SH-SY5Y (cell line): ENCODE measurements around the gene ZNF598.

Experiments
- GATA2 ChIP-seq: IDR thresholded peaks from 2 replicates; pipeline ENCODE4 v1.6.1; 2011; ENCODE audit warnings: mild to moderate bottlenecking, low read depth, low read length
- GATA3 ChIP-seq: IDR thresholded peaks from 2 replicates; pipeline ENCODE4 v1.6.1; 2011; ENCODE audit warnings: low read depth, mild to moderate bottlenecking, low read length, moderate library complexity

ZNF598 gene

DNA sequence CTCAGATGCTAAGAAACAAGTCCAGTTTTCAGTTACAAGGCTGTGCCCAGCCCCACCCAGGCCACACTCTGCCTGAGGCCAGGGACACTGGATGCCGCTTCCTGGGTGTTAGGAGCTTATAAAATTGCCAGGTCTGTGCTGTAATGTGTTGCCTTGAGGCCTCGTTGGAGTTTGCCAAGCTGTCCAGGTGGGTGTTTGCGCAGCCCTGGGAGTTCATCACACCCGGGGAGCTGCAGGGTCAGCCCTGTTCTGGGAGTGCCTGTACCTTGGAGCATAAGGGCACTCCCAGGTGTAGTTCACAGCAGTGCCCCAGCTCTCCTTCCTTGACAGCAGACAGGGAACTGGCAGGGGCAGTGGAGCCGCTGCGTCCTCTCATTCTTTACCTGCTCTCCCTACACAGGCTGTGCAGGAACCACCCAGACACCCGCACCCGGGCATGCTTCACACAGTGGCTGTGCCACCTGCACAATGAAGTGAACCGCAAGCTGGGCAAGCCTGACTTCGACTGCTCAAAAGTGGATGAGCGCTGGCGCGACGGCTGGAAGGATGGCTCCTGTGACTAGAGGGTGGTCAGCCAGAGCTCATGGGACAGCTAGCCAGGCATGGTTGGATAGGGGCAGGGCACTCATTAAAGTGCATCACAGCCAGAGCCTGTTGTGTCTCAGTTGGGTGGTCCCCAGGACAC is 24.0 kb downstream of the ZNF598 start:
- TF ChIP-seq GATA3 (no peak), GATA2 (no peak)

DNA sequence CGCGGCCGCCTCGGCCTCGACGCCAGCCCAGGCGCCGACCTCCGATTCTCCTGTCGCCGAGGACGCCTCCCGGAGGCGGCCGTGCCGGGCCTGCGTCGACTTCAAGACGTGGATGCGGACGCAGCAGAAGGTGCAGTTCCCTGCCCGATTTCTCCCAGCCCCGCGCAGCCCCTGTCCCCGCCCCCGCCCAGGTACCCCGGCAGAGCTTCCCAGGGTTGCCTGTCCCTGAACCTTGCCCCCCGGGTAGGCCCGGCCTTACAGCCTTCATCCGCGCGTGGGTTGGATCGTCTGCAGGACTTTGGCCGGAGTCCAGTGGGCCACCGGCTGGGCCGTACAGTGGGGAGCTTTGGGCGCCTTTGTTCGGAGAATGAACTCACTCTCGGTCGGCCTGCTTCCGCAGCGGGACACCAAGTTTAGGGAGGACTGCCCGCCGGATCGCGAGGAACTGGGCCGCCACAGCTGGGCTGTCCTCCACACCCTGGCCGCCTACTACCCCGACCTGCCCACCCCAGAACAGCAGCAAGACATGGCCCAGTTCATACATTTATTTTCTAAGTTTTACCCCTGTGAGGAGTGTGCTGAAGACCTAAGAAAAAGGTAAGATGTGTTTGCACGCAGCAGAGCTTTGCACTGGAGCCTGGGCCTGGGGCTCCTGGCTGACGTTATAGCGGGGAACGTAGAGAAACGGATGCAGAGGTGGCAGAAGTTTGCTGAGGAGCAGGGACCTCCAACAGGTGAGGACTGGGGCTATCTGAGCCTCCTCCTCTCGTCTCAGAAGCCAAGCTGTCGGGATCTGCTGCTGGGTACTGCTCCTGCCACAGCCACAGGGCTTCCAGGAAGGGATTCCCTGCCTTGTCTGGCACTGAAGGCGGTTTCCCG is 25.0 kb downstream of the ZNF598 start:
- TF ChIP-seq GATA2: no peak

DNA sequence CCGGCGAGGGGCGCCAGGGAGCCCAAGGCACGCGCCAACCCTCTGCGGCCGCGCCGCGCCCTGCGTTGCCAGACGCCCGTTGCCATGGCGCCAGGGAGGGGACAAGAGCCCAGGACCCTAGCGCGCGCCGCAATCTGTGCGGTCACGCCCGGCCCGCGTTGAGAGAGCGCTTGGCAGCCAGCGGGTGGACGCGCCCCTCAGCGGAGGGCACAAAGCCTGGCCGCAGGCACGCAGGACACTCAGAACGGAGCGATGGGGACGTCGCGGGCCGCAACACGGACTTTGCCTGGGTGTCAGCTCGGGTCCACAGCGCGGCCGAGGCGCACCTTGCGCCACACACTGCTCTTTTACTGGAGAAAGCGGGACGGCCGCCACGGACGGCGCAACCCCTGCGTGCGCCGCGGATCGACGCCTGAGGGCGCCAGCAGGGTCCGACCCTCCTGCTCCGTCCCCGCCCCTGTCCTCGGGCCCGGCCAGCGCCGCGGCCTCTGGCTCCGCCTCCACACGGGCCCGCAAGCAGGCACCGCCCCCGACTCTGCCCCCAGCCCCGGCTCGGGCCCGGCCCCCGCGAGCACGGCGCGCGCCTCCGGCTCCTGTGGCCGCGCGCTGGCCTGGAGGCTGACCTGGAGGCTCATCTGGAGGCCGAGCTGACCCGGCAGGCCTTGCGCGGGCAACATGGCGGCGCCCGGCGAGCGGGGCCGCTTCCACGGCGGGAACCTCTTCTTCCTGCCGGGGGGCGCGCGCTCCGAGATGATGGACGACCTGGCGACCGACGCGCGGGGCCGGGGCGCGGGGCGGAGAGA is 25.9 kb downstream of the ZNF598 start, which contains the start of gene GFER:
Gene GFER (plus strand): TSS at position 650 of the 803 bp plus-strand sequence. CDS start 26 bp downstream, at position 676.
- TF ChIP-seq GATA3: no peak
- no peak for TF ChIP-seq GATA2

DNA sequence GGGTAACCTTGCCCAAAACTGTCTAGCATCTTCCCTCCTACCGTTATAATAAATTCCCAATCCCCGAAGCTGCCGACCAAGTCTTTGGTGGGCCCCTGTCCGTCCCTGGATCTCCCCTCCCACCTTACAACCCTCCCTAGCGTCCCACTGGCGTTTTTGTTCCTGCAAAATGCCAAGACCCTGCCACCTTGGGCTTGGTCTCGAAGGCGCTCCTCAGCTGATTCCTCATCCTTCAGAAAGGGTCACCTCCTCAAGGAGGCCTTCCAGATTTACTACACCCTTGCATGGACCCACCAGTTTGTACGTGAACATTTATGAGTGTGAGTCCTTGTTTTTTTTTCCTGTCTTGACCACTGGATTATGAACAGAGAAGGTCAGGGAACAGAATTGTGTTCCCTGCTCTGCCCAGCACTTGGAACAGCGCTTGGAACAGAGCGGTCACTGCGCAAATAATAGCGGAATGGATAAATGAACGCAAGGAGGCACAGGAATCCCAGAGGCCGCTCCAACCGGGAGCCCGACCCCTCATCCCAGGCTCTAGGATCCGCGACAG is 26.6 kb downstream of the ZNF598 start:
- TF ChIP-seq GATA3 (no peak), GATA2 (no peak)

DNA sequence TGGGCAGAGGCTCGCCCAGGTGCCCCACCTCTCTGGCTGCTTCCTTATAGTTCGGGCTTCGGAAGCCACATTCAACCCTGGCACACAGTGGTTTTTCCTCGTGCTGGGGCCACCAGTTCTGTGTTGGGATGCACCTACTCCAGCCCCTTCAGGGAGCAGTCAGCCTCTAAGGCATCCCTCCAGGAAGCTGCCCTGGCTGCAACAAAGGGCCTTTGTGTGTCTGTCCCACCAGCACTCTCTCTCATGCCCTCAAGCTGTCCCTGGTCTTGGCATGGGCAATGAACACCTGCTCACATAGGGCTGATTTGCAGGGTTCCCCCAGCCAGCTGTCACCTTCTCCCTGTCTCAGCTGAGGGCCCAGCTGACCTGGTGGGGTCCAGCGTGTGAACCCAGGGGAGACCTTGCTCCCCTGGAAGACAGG is 27.6 kb downstream of the ZNF598 start:
- no peak for TF ChIP-seq GATA3
- no peak for TF ChIP-seq GATA2

DNA sequence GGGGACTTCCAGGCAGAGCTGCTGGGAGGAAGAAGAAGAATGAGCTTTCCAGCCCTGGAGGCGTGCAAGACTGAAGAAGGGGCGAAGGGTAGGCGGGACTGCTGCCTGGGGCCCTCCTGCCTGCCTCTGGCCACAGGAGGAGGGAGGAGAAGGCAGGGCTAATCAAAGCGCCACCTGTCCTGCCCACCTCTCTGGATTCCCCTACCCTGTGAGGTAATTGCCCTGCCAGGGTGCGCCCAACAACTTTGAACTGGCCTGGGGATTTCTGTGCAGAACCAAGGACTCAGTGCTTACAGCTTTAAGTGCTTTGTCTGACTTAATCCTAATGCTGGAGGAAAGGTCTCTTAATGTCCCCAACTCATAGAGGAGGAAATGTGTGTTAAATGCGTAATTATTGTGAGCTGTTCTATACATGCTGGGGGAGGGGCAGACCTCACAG is 28.2 kb downstream of the ZNF598 start, which contains the start of gene NOXO1:
Gene NOXO1 (minus strand): TSS at position 72 of the 439 bp plus-strand sequence. CDS start 290 bp downstream, outside the sequence.
- TF ChIP-seq GATA3: no peak
- no peak for TF ChIP-seq GATA2

DNA sequence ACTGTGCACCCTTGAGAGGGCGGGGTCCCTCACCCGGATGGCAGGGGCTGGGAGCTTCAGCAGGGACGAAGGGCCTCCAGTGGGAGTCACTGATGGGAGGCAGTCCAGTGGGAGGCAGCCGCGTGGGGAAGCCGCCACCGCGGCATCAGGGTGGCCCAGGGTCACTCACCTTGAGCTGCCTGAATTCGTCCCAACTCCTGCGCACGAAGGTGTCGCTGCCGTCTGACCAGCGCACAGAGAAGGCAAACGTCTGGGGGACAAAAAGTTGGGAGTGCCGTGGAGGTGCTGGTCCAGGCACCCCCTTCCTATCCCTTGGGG is 28.9 kb downstream of the ZNF598 start:
- TF ChIP-seq GATA2 (no peak), GATA3 (no peak)

DNA sequence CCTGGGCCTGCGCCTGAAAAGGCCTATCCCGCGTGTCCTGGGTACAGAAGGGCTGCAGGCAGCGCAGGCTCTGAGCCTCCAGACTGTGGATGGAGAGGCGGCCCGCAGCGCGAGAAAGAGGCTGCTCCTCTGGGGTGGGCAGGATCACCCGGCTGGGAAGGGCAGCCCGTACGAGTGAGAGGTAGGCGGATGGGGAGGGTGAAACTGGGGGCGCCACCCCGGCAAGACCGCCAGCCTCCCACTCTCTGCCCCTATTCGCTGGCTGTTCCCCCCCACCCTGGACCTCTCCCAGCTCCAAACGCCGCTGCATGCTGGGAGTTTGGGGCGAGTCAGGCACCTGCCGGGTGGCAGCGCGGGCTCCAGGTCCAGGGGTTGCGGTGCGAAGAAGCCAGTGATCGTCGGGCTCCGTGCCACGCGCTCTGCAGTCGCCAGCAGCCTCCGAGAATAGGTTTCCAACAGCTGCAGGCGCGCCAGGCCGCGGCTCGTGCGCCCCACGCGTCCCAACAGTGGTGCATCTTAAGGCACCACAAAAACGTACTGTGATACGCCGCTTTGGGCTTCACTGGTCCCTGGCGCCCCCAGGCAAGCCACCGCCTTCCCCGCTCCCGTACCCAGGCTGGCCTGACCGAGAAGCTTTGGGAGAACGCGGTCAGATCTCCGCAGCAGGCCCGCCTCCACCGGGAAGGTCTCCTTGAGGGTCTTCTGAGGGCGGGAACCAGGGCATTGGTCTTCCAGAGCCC is 29.4 kb downstream of the ZNF598 start:
- TF ChIP-seq GATA3 (no peak), GATA2 (no peak)

DNA sequence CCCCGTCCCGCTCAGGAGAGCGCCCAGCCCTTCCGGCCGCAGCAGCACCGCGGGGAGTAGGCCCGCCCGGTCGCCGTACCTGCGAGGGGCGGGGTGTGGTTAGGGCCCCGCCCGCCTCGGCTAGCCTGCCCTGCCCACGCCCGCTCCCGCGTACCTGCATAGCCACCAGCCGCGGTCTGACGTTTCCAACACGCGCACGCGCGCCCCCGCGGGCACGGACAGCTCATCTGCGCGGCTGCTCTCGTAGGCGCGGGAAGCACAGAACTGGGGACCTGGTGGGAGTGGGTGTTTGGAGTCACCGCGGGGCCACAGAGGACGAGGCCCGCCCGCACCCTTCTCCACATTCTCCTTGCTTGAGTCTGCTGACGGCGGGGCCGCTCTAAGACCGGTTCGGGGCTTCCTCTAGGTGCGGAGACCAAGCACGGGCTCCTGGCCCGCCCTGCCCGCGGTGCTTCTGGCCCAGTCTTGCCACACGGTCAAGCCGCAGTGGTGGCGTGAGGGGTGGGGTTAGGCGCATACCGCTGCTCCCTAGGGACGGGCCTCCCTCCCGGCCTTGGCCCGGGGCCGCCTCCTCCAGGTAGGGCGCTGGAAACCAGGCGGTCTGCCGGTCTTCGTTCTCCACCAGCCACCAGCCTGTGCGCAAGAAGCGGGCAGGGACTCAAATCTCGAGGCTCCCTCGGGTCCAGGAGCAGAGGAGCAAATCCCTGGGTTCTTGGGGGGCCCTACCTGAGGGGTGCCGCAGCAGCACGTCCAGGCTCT is 30.2 kb downstream of the ZNF598 start:
- TF ChIP-seq GATA3: no peak
- no peak for TF ChIP-seq GATA2

DNA sequence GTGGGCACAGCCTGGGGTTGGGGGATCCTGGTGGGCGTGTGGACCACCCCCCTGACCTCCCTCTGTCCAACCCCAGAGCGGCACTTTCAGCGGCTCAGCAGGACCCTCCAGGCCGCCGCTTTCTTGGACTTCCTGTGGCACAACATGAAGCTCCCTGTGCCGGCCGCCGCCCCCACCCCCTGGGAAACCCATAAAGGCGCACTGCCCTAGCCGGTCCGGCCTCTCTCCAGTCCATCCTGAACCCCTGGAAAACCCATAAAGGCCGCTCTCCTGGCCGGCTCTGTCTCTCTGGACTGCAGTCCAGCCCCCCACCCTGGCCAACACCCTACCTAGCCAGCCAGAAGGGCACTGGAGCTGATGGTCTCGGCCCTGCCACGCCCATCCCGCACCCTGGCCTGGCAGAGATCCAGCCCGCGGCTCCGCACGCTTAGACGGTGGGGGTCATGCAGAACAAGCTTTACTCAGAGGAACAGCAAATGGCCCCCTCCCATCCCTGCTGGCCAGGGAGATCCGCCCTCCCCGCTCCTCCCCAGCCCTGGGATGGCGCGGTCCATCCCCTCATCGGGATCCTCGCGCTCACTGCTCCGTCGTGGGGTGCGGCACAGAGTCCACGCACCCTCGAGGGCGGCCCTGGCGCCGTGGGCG is 31.0 kb downstream of the ZNF598 start:
- TF ChIP-seq GATA3 (no peak), GATA2 (no peak)

DNA sequence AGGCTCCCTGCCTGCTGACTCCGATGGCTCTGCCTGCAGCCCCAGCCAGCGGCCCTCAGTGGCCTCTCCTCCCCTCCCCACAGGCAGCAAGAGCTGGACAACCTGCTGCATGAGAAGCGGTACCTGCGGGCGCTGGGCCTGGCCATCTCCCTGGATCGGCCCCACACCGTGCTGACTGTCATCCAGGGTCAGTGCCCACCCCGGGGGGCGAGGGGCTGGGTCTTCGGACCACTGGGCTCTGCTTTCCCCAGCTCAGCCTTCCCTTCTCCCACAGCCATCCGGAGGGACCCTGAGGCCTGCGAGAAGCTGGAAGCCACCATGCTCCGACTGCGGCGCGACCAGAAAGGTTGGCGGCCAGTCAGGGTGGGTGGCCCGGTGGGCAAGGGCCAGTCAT is 31.7 kb downstream of the ZNF598 start:
- no peak for TF ChIP-seq GATA3
- no peak for TF ChIP-seq GATA2

DNA sequence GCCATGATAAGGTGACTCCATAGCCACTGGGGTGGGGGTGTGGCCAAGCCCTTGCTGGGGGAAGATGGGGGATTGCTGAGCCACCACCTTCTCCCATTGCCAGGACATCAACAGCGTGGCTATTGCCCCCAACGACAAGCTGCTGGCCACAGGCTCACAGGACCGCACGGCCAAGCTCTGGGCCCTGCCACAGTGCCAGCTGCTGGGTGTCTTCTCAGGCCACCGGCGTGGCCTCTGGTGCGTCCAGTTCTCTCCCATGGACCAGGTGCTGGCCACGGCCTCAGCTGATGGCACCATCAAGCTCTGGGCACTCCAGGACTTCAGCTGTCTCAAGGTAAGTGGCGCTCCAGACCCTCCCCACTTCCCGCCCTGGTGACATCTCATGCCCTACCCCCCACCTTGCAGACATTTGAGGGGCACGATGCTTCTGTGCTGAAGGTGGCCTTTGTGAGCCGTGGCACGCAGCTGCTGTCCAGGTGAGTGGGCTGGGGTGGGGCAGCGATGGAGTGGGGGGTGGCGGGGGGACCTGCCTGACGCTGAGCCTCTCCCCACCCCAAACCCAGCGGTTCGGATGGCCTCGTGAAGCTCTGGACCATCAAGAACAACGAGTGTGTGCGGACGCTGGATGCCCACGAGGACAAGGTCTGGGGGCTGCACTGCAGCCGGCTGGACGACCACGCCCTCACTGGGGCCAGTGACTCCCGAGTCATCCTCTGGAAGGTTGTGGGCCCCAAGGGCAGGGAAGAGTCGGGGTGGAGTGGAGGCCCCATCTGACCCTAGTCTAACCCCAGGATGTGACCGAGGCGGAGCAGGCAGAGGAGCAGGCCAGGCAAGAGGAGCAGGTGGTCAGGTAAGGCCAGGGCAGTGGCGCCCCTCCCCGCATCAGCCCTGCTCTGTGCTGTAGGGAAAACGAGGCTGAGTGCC is 32.4 kb downstream of the ZNF598 start:
- TF ChIP-seq GATA3 (no peak), GATA2 (no peak)
